ENCODE data around the gene SFMBT2.
"Not testable (repeated sequence)": the region's sequence is repeated elsewhere in the genome, so short reads cannot be mapped to it uniquely, and the experiment has no call there.

Gene SFMBT2

DNA sequence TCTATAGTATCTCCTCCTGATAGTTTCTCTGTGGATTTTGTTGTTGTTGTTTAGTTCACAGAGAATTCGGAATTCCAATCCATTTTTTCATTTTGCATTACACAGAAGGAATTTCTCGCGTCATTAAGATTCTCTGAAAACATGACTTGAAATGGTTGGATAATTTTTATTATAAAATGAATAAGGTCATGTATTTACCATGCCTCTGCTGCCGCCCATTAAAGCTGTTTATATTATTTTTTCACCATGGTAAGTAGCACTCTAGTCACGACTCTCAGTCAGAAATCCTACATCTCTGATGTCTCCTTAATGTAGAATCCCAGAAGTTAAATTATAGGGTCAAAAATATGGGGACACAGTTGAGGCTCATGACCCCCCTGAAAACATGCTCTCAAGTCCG lies 19.1 kb downstream of the SFMBT2 start:
- no peak for DNase-seq (ENCODE audit: low read depth)
- no peak overlapping the region for H3K4me3 ChIP-seq (ENCODE audit: low read depth, low read length)
- TF ChIP-seq CTCF (IDR thresholded peaks at IDR 0.05; ENCODE audit: control insufficient read depth, extremely low read depth, insufficient read depth), result no peak

GRCh38 chr10:7390689-7391110 lies 20.1 kb downstream of the SFMBT2 start:
- DNase-seq (ENCODE audit: low read depth); H3K4me3 ChIP-seq (ENCODE audit: low read depth, low read length): not testable (repeated sequence)

- TF ChIP-seq CTCF (IDR thresholded peaks at IDR 0.05; ENCODE audit: control insufficient read depth, extremely low read depth, insufficient read depth), result no peak
- no peak for DNase-seq (ENCODE audit: low read depth)
- no peak overlapping the region for H3K4me3 ChIP-seq (ENCODE audit: low read depth, low read length)
Measured at GRCh38 chr10:7389844-7390243, 21.0 kb downstream of the SFMBT2 start.

GRCh38 chr10:7389346-7389745 lies 21.5 kb downstream of the SFMBT2 start:
- TF ChIP-seq CTCF (IDR thresholded peaks at IDR 0.05; ENCODE audit: control insufficient read depth, extremely low read depth, insufficient read depth), result no peak
- no peak overlapping the region for H3K4me3 ChIP-seq (ENCODE audit: low read depth, low read length)
- no peak for DNase-seq (ENCODE audit: low read depth)

DNA sequence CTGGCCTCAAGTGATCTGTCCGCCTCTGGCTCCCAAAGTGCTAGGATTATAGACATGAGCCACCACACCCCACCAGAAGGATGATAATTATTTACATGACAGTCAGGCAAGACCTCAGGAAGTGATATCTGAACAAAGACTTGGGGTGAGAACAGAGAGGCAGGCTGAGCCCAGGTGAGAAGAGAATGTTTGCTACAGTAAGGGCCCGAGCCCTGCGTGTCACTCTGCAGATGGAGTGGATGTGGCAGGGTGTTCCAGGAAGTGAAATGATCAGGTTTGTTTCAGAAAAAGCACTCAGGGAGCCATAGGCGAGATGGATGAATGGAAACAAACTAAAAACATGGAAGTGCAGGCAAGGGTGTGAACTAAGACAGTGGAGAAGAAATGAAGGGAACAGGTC lies 22.2 kb downstream of the SFMBT2 start:
- DNase-seq (ENCODE audit: low read depth), result no peak
- no peak for TF ChIP-seq CTCF (IDR thresholded peaks at IDR 0.05; ENCODE audit: control insufficient read depth, extremely low read depth, insufficient read depth)

DNA sequence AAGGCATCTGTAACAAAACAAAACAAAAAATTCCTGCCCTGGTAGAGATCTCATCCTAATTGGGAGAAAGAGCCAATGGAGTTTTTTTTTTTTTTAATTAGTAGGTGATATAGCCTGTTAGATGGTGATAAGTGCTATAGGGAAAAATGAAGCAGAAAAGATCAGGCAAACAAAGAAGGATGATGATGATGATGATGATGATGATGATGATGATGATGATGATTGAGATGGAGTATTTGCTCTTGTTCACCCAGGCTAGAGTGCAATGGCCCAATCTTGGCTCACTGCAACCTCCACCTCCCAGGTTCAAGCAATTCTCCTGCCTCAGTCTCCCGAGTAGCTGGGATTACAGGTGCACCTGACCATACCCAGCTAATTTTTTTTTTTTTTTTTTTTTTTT lies 22.7 kb downstream of the SFMBT2 start:
- not testable (repeated sequence) for H3K4me3 ChIP-seq (ENCODE audit: low read depth, low read length); DNase-seq (ENCODE audit: low read depth)

More for the DNA sequence above, 22.2 kb downstream of the SFMBT2 start:
- no peak overlapping the region for H3K4me3 ChIP-seq (ENCODE audit: low read depth, low read length)

DNA sequence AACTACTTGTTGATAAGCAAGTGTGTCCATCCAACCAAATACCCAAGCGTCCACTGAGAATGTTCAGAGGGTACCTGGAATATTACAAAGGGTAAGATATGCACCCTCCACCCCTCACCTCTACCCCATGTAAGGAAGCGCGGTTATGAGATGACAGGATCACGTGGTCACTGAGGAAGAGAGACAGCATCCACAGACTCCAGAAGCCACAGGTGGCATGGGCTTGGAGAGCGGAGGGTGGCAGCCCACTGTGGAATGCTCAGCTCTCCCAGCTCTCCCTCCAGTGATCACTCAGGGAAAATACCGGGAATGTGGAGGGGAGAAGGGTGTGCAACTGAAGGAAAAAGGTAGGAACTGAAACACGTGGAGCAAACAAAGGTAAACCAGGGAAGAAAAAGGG lies 25.7 kb downstream of the SFMBT2 start:
- DNase-seq (ENCODE audit: low read depth), result no peak
- no peak overlapping the region for H3K4me3 ChIP-seq (ENCODE audit: low read depth, low read length)
- no peak for TF ChIP-seq CTCF (IDR thresholded peaks at IDR 0.05; ENCODE audit: control insufficient read depth, extremely low read depth, insufficient read depth)

DNA sequence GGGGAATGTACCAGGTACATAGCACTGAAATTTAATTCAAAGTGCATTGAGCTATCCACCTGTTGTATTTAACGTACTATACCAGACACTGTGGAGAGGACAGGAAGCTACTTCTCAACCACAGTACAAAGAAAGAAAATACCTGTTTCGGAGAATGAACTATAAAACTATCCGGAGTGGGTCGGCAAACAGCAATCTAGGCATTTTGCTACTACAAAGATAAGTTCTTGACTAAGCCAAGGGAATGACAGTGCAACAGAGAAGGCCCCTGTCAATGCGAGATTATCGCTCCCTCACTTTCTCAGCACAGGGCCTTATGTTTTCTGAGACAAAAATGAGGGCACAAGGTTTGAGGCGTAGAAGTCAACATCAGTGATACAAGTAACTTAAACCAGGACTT lies 27.4 kb downstream of the SFMBT2 start:
- H3K4me3 ChIP-seq (ENCODE audit: low read depth, low read length), result no peak overlapping the region
- no peak for DNase-seq (ENCODE audit: low read depth)
- TF ChIP-seq CTCF (IDR thresholded peaks at IDR 0.05; ENCODE audit: control insufficient read depth, extremely low read depth, insufficient read depth), result no peak

All from LNCaP clone FGC (cell line).